Activated CD4-positive, alpha-beta T cell treated with anti-CD3 and anti-CD28 coated beads, Interleukin-2, amount 10 ng/mL, durations not matched to agents 7 days and 5 days (primary cell): ENCODE results near the gene TUBGCP2. TPM values are rescaled to one million over a fixed set of nuclear protein-coding genes. Genes with fewer than 3 reads are reported as not detected.

Source experiments
- CTCF ChIA-PET: fragments of 350-600 bp; sonication (Branson Sonifier 250); formaldehyde crosslinking; loops from one replicate; lab custom pipeline; 2021; ENCODE audit warnings: antibody characterized with exemption; lab: Charles Lee
- POLR2A ChIA-PET: fragments of 350-600 bp; sonication (Branson Sonifier 250); formaldehyde crosslinking; loops from one replicate; lab custom pipeline; 2021; ENCODE audit warnings: antibody characterized with exemption; lab: Charles Lee
- DNase-seq: peaks from one replicate; pipeline ENCODE4 v3.0.0-alpha.2; 2020
- H3K27ac Mint-ChIP-seq: one replicate; pipeline ENCODE4 v1.8.0; 2021; ENCODE audit warnings: mild to moderate bottlenecking, moderate library complexity, mixed read lengths
- H3K27me3 Mint-ChIP-seq: one replicate; pipeline ENCODE4 v1.8.0; 2021; ENCODE audit warnings: mixed read lengths
- H3K36me3 Mint-ChIP-seq: one replicate; pipeline ENCODE4 v1.8.0; 2021; ENCODE audit warnings: low read depth, mixed read lengths
- H3K4me1 Mint-ChIP-seq: one replicate; pipeline ENCODE4 v1.8.0; 2021; ENCODE audit warnings: mixed read lengths
- H3K4me3 Mint-ChIP-seq: one replicate; pipeline ENCODE4 v1.8.0; 2021; ENCODE audit warnings: mild to moderate bottlenecking, moderate library complexity, mixed read lengths
- H3K9me3 Mint-ChIP-seq: one replicate; pipeline ENCODE4 v1.8.0; 2021; ENCODE audit warnings: mixed read lengths
- total RNA-seq, 2 experiments: library from RNA; stranded (reverse); gene quantifications; one replicate each; pipeline ENCODE4 v1.2.3, GENCODE V29; 2021

Gene TUBGCP2
- total RNA-seq, 2 experiments from 2014 or later, result 52.4 to 54.2 TPM

DNA sequence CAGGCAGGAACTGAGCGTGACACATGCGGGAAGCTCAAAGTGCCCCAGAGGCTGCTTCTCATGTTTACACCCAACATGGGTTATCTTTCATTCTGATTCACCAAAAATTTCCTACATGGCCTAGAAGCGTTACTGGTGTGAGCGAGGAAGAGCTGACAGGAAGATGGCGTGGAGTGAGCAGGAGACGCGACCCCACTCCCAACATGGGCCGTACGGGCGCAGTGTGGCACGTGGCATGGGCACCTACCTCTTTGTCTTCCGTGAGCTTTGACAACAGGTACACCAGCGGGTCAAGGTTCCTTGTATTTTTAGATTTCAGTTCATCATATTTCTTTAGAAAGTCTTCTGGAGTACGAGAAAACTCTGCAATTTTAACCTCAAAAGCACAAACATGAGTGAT lies 8.9 kb downstream of the TUBGCP2 start:
- DNase-seq, result no peak
- H3K9me3 Mint-ChIP-seq, result no peaks in the 10 kb centered on the region
- peaks cover 41% of the 10 kb centered on the region for H3K36me3 Mint-ChIP-seq
- H3K27me3 Mint-ChIP-seq, result no peaks in the 10 kb centered on the region
- H3K27ac Mint-ChIP-seq, result no peak overlapping the region
- no peak overlapping the region for H3K4me3 Mint-ChIP-seq
- ChIA-PET POLR2A (no interaction called here), CTCF (interaction anchor here (0.7 kb wide), 1 partner anchor 19 kb away, joined by 3 read pairs; no protein-coding TSS in a partner anchor)
- peaks cover 7% of the 10 kb centered on the region for H3K4me1 Mint-ChIP-seq

- Mint-ChIP-seq H3K9me3 (no peaks in the 10 kb centered on the region), H3K27ac (no peak overlapping the region), H3K4me3 (no peak overlapping the region), H3K36me3 (peaks cover 43% of the 10 kb centered on the region), H3K27me3 (no peaks in the 10 kb centered on the region), H3K4me1 (peaks cover 5% of the 10 kb centered on the region)
- POLR2A ChIA-PET, result no interaction called here
- no peak for DNase-seq
- CTCF ChIA-PET, result no interaction called here
Observed at GRCh38 chr10:133299224-133299623, 9.4 kb downstream of the TUBGCP2 start.

DNA sequence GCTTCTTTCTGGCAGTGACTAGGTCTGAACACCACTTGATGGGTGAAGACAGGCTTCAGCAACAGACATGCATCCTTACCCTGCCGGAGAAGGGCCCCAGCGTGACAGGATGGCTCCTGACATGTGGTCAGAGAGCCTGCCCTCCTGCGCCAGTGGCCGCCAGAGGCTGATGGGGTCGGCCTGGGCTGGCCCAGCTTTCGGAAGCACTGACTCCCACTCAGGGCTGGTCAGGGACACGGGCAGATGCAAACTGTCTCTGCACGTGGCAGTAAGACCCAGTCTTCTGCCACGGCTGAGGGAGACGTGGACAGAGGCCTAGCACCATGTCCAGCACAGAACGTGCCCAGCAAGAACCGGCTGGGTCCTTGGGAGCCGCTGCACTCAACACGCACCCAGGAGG lies 10.2 kb downstream of the TUBGCP2 start:
- Mint-ChIP-seq H3K9me3 (no peaks in the 10 kb centered on the region), H3K4me1 (peaks cover 1% of the 10 kb centered on the region), H3K4me3 (no peak overlapping the region), H3K36me3 (peaks cover 48% of the 10 kb centered on the region), H3K27ac (no peak overlapping the region), H3K27me3 (no peaks in the 10 kb centered on the region)
- DNase-seq, result no peak
- ChIA-PET CTCF (no interaction called here), POLR2A (no interaction called here)

- H3K27ac Mint-ChIP-seq, result no peak overlapping the region
- CTCF ChIA-PET, result no interaction called here
- H3K4me1 Mint-ChIP-seq, result no peaks in the 10 kb centered on the region
- POLR2A ChIA-PET, result no interaction called here
- no peaks in the 10 kb centered on the region for H3K27me3 Mint-ChIP-seq
- no peak overlapping the region for H3K4me3 Mint-ChIP-seq
- peaks cover 45% of the 10 kb centered on the region for H3K36me3 Mint-ChIP-seq
- DNase-seq, result no peak
- H3K9me3 Mint-ChIP-seq, result no peaks in the 10 kb centered on the region
Observed at GRCh38 chr10:133297504-133297903, 11.2 kb downstream of the TUBGCP2 start.

- Mint-ChIP-seq H3K27me3 (no peaks in the 10 kb centered on the region), H3K4me3 (no peak overlapping the region), H3K4me1 (no peaks in the 10 kb centered on the region), H3K9me3 (no peaks in the 10 kb centered on the region), H3K27ac (no peak overlapping the region), H3K36me3 (peaks cover 42% of the 10 kb centered on the region)
- ChIA-PET CTCF (interaction anchor here (1.1 to 1.8 kb wide), 4 partner anchors 9 to 37 kb away, joined by 3 to 6 read pairs (median 4); no protein-coding TSS in a partner anchor), POLR2A (no interaction called here)
- DNase-seq, result no peak
Observed at GRCh38 chr10:133295426-133296320, 13.0 kb downstream of the TUBGCP2 start.

DNA sequence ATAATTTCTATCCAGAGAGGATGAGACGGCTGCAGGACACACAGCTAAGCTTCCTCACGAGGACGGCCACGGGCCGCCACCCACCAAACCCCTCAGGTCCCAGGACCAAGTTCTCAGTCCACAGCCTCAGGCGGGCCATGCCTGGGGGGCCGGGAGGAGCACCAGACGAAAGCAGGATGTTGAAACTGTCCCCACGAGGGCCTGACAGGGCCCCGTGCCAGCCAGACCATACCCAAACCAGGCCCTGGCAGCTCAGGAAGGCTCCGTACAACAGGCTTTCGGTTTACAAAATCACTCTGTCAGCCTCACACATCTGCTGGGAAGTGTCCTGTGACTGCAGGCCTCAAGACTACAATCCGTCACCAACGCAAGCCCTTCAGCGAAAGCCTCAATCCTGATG lies 14.5 kb downstream of the TUBGCP2 start:
- POLR2A ChIA-PET, result no interaction called here
- Mint-ChIP-seq H3K27me3 (no peaks in the 10 kb centered on the region), H3K27ac (no peak overlapping the region), H3K4me1 (no peaks in the 10 kb centered on the region), H3K36me3 (peaks cover 38% of the 10 kb centered on the region), H3K9me3 (no peaks in the 10 kb centered on the region), H3K4me3 (no peak overlapping the region)
- DNase-seq, result no peak
- CTCF ChIA-PET, result interaction anchor here (0.6 to 1.8 kb wide), 4 partner anchors 13 to 30 kb away, joined by 3 to 6 read pairs (median 4); no protein-coding TSS in a partner anchor

GRCh38 chr10:133293810-133294119 lies 14.9 kb downstream of the TUBGCP2 start:
- no peak overlapping the region for H3K27ac Mint-ChIP-seq
- peaks cover 38% of the 10 kb centered on the region for H3K36me3 Mint-ChIP-seq
- no peaks in the 10 kb centered on the region for H3K9me3 Mint-ChIP-seq
- ChIA-PET CTCF (interaction anchor here (0.6 to 1.8 kb wide), 4 partner anchors 12 to 29 kb away, joined by 3 to 6 read pairs (median 4); no protein-coding TSS in a partner anchor), POLR2A (no interaction called here)
- no peak for DNase-seq
- no peak overlapping the region for H3K4me3 Mint-ChIP-seq
- H3K27me3 Mint-ChIP-seq, result no peaks in the 10 kb centered on the region
- no peaks in the 10 kb centered on the region for H3K4me1 Mint-ChIP-seq

DNA sequence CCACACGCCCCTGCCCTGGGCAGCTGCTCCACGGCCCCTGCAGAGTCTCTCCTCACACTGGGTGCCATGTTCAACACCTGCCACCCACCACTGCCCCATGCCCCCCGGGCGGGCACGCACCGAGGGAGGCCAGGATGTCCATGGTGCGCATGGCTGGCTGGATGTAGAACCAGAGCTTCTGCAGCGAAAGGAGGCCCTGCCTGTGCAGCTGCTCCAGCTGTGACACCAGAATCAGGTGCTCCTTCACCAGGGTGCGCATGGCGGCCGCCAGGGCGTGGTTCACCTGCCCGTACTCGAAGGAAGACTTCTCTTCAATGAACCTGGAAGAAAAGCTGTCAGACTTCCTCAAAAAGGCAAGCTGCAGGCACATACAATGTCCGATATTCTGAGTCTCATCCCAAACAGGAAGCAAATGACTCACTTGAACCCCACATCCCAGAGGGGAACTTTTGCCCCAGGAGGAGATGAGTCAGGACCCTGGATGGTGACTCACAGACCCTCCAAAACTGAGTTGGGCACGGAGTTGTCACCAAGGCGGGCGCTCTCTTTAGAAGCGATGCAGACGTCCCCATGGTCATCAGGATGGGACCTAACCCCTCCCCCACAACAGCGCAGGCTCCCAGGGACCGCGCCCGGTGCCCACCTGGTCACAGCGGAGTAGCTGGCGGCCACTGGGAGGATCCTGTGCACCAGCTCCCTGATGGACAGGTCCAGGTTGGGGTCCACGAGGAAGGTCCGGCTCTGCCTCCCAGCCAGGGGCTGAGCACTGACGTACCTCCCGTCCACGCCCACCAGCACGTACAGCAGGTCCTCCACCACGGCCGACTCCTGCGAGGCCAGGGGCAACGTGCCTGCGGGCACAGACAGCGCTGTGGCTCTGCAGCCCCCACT lies 15.5 kb downstream of the TUBGCP2 start:
- peaks cover 36% of the 10 kb centered on the region for H3K36me3 Mint-ChIP-seq
- no peak overlapping the region for H3K27ac Mint-ChIP-seq
- ChIA-PET POLR2A (no interaction called here), CTCF (interaction anchor here (1.4 to 1.8 kb wide), 2 partner anchors 12 to 14 kb away, joined by 4 to 7 read pairs; no protein-coding TSS in a partner anchor)
- no peaks in the 10 kb centered on the region for H3K9me3 Mint-ChIP-seq
- H3K4me3 Mint-ChIP-seq, result no peak overlapping the region
- DNase-seq, result no peak
- H3K4me1 Mint-ChIP-seq, result no peaks in the 10 kb centered on the region
- no peaks in the 10 kb centered on the region for H3K27me3 Mint-ChIP-seq

GRCh38 chr10:133289761-133290160 lies 18.9 kb downstream of the TUBGCP2 start:
- ChIA-PET POLR2A (no interaction called here), CTCF (no interaction called here)
- Mint-ChIP-seq H3K27ac (no peak overlapping the region), H3K4me3 (no peak overlapping the region), H3K36me3 (peaks cover 44% of the 10 kb centered on the region), H3K9me3 (no peaks in the 10 kb centered on the region), H3K27me3 (no peaks in the 10 kb centered on the region), H3K4me1 (no peaks in the 10 kb centered on the region)
- no peak for DNase-seq

DNA sequence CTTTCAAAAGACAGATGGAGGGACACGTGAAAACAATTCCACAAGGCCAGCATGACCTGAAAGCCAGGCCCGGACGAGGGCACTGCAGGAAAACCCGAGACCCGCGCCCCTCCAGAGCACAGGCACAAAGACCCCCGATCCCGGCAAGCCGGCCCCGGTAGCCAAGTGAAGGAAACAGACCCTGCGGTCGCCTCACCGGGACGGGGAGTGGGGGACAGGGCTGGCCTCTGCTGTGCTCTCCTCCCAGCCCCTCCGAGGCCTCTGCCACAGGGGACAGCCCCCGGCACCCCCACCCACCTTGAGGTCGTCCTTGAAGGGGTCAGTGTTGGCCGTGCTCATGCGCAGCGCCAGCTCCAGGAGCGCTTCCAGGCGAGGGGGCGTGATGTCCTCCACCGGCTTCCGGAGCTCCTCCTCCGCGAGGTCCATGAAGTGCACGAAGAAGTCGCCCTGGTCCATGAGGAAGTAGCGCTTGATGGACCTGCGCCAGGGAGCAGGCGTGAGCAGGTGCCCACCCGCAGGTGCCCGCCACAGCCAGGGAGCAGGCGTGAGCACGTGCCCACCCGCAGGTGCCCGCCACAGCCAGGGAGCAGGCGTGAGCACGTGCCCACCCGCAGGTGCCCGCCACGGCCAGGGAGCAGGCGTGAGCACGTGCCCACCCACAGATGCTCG lies 20.7 kb downstream of the TUBGCP2 start:
- H3K27me3 Mint-ChIP-seq, result no peaks in the 10 kb centered on the region
- ChIA-PET POLR2A (no interaction called here), CTCF (interaction anchor here (0.5 to 1.1 kb wide), 2 partner anchors 26 to 391 kb away, joined by 3 to 4 read pairs; no protein-coding TSS in a partner anchor)
- H3K9me3 Mint-ChIP-seq, result no peaks in the 10 kb centered on the region
- no peak for DNase-seq
- H3K36me3 Mint-ChIP-seq, result peaks cover 42% of the 10 kb centered on the region
- no peaks in the 10 kb centered on the region for H3K4me1 Mint-ChIP-seq
- no peak overlapping the region for H3K27ac Mint-ChIP-seq
- no peak overlapping the region for H3K4me3 Mint-ChIP-seq

DNA sequence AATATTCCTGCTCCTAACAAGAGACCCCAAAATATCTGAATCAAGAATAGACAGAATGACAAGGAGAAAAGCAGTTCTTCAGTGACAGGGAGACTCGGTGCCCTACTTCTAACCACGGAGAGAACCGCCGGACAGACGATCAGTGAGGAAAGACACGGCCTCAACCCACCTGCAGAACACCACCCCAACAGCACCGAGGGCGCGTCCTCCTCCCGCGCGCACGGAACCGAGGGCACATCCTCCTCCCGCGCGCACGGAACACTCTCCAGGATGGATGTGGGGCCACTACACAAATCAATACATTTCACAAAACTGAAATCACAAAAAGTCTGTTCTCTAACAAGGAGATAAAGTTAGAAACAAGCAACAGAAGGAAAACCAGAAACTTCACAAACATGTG lies 22.3 kb downstream of the TUBGCP2 start:
- H3K4me1 Mint-ChIP-seq, result peaks cover 1% of the 10 kb centered on the region
- ChIA-PET CTCF (no interaction called here), POLR2A (no interaction called here)
- H3K4me3 Mint-ChIP-seq, result no peak overlapping the region
- H3K27me3 Mint-ChIP-seq, result no peaks in the 10 kb centered on the region
- no peak for DNase-seq
- no peaks in the 10 kb centered on the region for H3K9me3 Mint-ChIP-seq
- peaks cover 51% of the 10 kb centered on the region for H3K36me3 Mint-ChIP-seq
- no peak overlapping the region for H3K27ac Mint-ChIP-seq

GRCh38 chr10:133285217-133285616 lies 23.5 kb downstream of the TUBGCP2 start:
- H3K27me3 Mint-ChIP-seq, result no peaks in the 10 kb centered on the region
- DNase-seq, result no peak
- peaks cover 48% of the 10 kb centered on the region for H3K36me3 Mint-ChIP-seq
- POLR2A ChIA-PET, result no interaction called here
- H3K9me3 Mint-ChIP-seq, result no peaks in the 10 kb centered on the region
- H3K4me1 Mint-ChIP-seq, result peaks cover 1% of the 10 kb centered on the region
- CTCF ChIA-PET, result no interaction called here
- no peak overlapping the region for H3K4me3 Mint-ChIP-seq
- H3K27ac Mint-ChIP-seq, result no peak overlapping the region
